Peyer's patch (tissue), 4 donors: Measurements from ENCODE around the gene TTYH2. TPM values are rescaled to one million over a fixed set of nuclear protein-coding genes. Genes with fewer than 3 reads are reported as not detected.

Experiments
- DNase-seq, 3 donors: peaks; one replicate each; pipeline ENCODE4 v3.0.0-alpha.2; 2017 to 2019
- H3K27ac ChIP-seq, 4 donors: fragments of 200-600 bp; sonication (generic); one replicate each; pipeline ENCODE4 v1.5.1; 2016 to 2019
- H3K27me3 ChIP-seq, 2 donors: fragments of 200-600 bp; sonication (generic); one replicate each; pipeline ENCODE4 v1.5.1; 2019
- H3K36me3 ChIP-seq, 3 donors: fragments of 200-600 bp; sonication (generic); one replicate each; pipeline ENCODE4 v1.5.1; 2016 to 2019
- H3K4me1 ChIP-seq, 4 donors: fragments of 200-600 bp; sonication (generic); one replicate each; pipeline ENCODE4 v1.5.1; 2016 to 2019
- H3K4me3 ChIP-seq, 4 donors: fragments of 200-600 bp; sonication (generic); 1 replicate in 3 of 4; 2 replicates in 1 of 4; pipeline ENCODE4 v1.5.1; 2016 to 2019; ENCODE audit warnings: mild to moderate bottlenecking in 1 of 4
- H3K9me3 ChIP-seq, 4 donors: fragments of 200-600 bp; sonication (generic); one replicate each; pipeline ENCODE4 v1.5.1; 2016 to 2019; ENCODE audit warnings: mild to moderate bottlenecking in 1 of 4
- POLR2A ChIP-seq, 2 donors: fragments of 450-650 bp; IDR thresholded peaks; one replicate each; pipeline ENCODE4 v1.5.1; 2017; ENCODE audit warnings: antibody characterized with exemption in 2 of 2, mild to moderate bottlenecking in 2 of 2, moderate library complexity in 2 of 2
- total RNA-seq, 4 donors: library from RNA; depleted of rRNA; stranded (reverse); fragments of >200 nt; gene quantifications; one replicate each; pipeline ENCODE4 v1.1.0, GENCODE V29; 2016
- TF ChIP-seq, protein P1 (sequence below), 6 experiments: fragments of 450-650 bp in 4 of 6; fragments of 200-600 bp in 2 of 6; sonication (generic) in 1 of 6; IDR thresholded peaks; one replicate each; pipeline ENCODE4 v1.5.1; 2017 to 2019; ENCODE audit warnings: antibody characterized with exemption in 6 of 6, mild to moderate bottlenecking in 3 of 6, moderate library complexity in 1 of 6

The TTYH2 gene
- total RNA-seq, 4 donors from 2014 or later, result 1.2 to 24.8 (median 3.1) TPM

DNA sequence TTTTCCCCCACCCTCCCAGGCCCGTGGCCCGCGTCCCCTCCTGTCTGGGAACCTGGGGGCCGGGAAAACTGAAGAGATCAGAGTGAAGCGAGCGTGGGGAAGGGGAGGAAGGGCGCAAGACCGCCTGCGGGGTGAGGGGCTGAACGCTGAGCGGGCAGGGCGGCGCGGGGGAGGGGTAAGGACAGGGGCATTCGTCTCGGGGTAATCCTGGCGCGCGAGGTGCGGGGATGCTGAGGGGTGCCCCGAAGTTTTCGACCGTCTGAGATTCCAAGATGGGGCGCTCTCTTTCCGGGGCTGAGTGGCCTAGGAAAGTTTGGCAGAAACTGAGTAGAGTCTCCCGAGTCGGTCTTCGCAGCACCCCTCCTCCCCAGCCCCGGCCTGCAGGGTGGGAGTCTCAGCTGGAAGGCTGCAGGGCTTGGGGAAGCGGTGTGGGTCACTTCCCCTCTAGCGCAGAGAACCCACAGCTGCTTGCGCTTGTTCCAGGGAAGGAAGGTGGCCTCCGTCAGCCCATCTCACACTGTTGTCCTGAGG, 555 bp downstream of the TTYH2 start:
- Histone ChIP-seq H3K27ac (peak overlapping the region in 3 of 4 donors; percentile 64 to 80 (median 80)), H3K4me3 (peak overlapping the region; percentile 43 to 61 (median 56)), H3K4me1 (peaks cover 0 to 37% (median 15%) of the 10 kb centered on the region in 4 donors), H3K36me3 (peaks cover 0 to 13% (median 0%) of the 10 kb centered on the region in 3 donors), H3K27me3 (no peaks in the 10 kb centered on the region), H3K9me3 (no peaks in the 10 kb centered on the region)
- no peak for TF ChIP-seq POLR2A (IDR thresholded peaks at IDR 0.05)
- TF ChIP-seq, protein P1, sequence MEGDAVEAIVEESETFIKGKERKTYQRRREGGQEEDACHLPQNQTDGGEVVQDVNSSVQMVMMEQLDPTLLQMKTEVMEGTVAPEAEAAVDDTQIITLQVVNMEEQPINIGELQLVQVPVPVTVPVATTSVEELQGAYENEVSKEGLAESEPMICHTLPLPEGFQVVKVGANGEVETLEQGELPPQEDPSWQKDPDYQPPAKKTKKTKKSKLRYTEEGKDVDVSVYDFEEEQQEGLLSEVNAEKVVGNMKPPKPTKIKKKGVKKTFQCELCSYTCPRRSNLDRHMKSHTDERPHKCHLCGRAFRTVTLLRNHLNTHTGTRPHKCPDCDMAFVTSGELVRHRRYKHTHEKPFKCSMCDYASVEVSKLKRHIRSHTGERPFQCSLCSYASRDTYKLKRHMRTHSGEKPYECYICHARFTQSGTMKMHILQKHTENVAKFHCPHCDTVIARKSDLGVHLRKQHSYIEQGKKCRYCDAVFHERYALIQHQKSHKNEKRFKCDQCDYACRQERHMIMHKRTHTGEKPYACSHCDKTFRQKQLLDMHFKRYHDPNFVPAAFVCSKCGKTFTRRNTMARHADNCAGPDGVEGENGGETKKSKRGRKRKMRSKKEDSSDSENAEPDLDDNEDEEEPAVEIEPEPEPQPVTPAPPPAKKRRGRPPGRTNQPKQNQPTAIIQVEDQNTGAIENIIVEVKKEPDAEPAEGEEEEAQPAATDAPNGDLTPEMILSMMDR (IDR thresholded peaks at IDR 0.05), result no peak
- DNase-seq, result peak in 1 of 3 donors; percentile 39

- TF ChIP-seq, protein P1 (IDR thresholded peaks at IDR 0.05), result no peak
- no peak for TF ChIP-seq POLR2A (IDR thresholded peaks at IDR 0.05)
- Histone ChIP-seq H3K4me1 (peaks cover 0 to 37% (median 15%) of the 10 kb centered on the region in 4 donors), H3K27me3 (no peaks in the 10 kb centered on the region), H3K36me3 (peaks cover 0 to 5% (median 0%) of the 10 kb centered on the region in 3 donors), H3K27ac (peak overlapping the region in 1 of 4 donors; percentile 80), H3K4me3 (peak overlapping the region in 3 of 4 donors; percentile 43 to 61 (median 52)), H3K9me3 (no peaks in the 10 kb centered on the region)
- DNase-seq, result no peak
These were observed 1.3 kb downstream of the TTYH2 start for GRCh38 chr17:74214484-74215341.

GRCh38 chr17:74215342-74215727, 2.0 kb downstream of the TTYH2 start:
- H3K27ac ChIP-seq, result no peak overlapping the region
- H3K9me3 ChIP-seq, result no peaks in the 10 kb centered on the region
- no peaks in the 10 kb centered on the region for H3K36me3 ChIP-seq
- H3K4me1 ChIP-seq, result peaks cover 0 to 37% (median 15%) of the 10 kb centered on the region in 4 donors
- no peak for DNase-seq
- H3K4me3 ChIP-seq, result no peak overlapping the region
- no peaks in the 10 kb centered on the region for H3K27me3 ChIP-seq
- TF ChIP-seq, protein P1 (IDR thresholded peaks at IDR 0.05), result no peak
- no peak for TF ChIP-seq POLR2A (IDR thresholded peaks at IDR 0.05)

DNA sequence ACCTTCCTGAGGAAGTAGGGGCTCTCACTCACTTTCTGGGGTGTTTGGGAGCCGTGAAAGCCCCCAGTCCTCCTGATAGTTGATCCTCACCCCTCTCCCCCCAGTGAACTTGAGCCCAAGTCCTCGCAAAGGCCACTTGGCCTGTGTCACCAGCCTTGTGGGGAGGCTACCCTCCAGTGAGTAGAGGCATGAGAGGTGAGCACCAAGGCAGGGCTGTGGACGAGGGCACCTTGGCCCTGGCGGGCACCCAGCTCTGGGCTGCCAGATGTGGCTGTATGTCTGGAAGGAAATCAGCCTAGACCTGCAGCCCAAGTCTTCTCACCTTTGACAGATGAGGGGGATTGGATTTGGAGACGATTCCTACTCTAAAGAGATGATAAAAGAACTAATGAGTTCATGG, 3.1 kb downstream of the TTYH2 start:
- Histone ChIP-seq H3K4me1 (peaks cover 0 to 27% (median 12%) of the 10 kb centered on the region in 4 donors), H3K27me3 (no peaks in the 10 kb centered on the region), H3K27ac (no peak overlapping the region), H3K4me3 (no peak overlapping the region), H3K9me3 (no peaks in the 10 kb centered on the region), H3K36me3 (no peaks in the 10 kb centered on the region)
- no peak for DNase-seq
- TF ChIP-seq POLR2A (IDR thresholded peaks at IDR 0.05), result no peak
- TF ChIP-seq, protein P1 (IDR thresholded peaks at IDR 0.05), result no peak

DNA sequence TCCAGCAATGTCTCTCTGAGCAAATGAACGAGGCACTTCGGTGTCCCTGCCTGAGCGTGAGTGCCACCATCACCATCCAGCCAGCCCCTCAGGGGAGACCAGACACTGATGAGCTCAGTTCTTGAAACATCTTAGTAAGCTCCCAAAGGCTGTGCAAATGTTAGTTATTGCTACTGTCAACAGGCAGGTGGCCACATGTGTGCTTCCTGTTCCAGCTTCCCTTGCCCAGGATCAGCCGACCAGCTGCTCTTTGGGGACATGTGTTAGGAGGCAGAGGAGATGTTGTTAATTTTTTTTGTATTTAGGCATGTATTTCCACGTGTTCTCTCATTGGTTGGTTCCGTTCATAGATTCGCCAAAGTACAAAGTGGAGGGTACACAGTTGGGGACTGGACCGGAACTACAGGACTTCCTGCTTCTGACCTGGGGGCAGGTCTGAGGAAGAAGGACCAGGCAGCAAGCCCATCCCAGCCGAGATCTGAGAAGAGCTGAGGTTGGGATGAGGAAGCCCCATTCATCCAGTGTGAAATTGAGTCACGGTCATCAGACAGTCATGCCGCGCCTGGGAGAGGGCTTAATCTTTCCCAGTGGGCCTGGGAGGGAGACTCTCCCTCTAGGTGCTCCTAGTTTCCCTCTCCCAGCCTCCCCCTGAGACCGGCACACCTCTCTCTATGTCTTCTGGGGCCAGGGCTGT, 3.8 kb downstream of the TTYH2 start:
- no peak for DNase-seq
- Histone ChIP-seq H3K9me3 (no peaks in the 10 kb centered on the region), H3K27ac (no peak overlapping the region), H3K36me3 (no peaks in the 10 kb centered on the region), H3K27me3 (no peaks in the 10 kb centered on the region), H3K4me3 (no peak overlapping the region), H3K4me1 (peaks cover 0 to 21% (median 10%) of the 10 kb centered on the region in 4 donors)
- TF ChIP-seq, protein P1 (IDR thresholded peaks at IDR 0.05), result no peak
- no peak for TF ChIP-seq POLR2A (IDR thresholded peaks at IDR 0.05)
